HG03108 (cell line): Measurements from ENCODE around the gene DNAJC8.

Experiments used
- ATAC-seq: cut with Tn5 transposase; IDR thresholded peaks from one replicate; pipeline ENCODE4 v1.9.1; 2021; ENCODE audit warnings: moderate library complexity; ENCODE audit not compliant: unreplicated experiment

DNAJC8 gene

DNA sequence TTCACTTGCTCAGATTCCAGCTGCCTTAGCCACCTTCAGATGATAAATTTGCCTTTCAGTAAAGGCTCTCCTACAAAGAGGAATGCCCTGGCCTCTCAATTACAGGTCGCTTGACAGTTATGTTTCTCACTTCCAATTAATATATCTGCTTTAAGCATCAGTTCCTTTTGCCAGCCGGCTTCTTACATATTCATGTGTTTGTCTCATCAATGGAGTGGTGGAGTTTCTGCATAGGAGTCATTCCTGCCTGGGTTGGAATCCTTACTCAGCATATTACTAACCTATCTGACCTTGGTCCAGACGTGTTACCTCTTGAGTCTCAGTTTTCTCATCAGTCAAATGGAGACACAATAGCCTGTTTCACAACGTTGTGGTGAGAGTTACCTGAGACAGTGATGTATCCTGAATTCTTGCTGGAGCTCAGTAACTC, 17.1 kb upstream of the DNAJC8 start:
- ATAC-seq: no peak

DNA sequence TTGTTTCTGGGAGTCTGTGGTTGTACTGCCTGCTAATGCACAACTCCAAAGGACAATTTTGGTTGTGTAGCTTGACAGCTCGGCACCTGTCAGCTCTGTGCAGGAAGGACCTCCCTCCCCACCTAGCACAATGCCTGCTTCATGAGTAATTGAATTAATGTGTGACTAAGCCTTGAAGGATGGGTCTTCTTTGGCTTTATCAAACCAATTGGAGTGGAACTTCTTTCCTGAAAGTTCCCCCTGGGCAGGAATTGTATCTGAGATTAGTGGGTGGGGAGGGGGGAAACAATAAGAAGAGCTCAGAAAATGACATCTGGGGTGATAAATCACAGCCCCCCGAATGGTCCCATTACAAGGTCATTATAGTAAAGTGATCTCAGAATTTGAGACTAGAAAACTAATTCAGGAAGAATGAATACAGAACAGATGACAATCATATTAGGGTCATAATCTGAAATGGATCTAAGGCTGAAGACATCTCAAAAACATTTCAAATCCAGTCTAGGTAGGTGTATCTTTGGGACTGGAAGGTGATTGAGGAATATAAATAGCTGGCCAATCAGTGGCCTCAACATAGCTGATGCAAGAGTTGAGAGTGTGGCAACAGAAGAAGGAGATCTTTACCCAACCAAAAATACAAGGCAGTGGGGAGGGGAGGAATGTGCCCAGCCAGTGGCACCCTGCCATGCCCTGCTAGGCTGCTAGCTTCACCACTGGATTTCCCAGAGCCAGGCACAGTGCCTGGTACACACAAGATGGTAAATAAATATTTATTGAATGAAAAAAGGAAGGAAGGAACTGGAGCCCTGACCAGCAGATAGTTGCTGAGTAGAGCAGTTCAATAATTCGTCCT, 16.4 kb upstream of the DNAJC8 start:
- ATAC-seq: no peak

DNA sequence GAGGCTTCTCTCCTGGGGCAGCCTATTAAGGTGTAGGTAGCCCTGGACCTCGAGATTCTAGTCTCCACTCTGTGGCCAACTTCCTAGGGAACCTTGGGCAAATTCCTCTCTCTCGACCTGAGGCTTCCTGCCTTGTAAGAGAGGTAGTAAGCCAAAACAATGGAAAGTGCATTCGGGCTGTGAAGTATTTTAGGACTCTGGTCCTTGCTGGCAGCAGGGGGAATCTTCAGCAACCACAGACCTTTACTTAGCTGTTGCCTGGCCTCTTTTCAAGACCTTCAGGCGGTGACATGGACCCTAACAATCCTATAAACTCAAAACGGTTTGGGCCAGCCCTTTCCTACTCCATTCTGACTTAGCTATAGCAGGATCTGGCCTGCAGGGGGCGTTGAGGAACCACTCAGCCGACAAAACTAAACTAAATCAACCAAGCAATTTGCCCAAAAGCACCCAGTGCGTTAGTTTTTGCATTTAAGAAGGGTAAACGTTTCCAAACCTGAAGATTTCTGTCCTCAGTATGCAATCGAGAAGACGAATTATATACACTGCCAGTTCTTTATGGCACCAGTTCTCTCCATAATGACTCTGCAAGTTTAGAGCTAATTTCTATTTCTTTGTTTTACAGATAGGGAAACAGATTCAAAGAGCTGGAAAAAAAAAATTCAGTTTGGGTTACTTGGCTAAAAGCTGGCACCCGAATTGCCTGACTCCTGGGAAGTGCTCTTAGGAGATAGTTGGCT, 15.6 kb upstream of the DNAJC8 start:
- no peak for ATAC-seq

DNA sequence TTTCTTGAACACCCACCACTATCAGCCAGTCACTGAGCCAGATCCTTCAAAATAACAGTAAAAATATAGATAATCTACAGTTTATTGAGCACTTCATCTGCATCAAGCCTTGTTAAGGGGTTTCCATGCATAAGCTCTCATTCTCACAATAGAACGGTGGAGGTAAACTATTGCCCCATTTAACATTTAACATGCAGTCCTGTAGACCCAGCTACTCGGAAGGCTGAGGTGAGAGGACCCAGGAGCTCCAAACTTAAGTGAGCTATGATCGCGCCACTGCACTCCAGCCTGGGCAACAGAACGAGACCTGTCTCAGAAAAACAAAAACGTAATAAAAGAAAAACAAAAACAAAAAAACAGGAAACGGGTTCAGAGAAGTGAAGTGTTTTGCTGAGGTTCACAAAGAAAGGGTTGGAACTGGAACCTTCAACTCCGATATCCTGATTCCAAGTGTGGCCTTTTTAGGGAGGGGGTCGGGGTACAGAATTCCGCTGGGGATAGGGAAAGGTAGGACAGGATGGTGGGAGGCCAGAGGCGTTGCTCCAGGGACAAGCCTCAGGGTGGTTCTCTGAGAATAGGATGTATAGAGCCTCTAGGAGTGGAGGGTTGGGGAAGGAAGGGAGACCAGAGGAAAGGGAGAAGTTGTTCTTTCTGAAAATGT, 14.9 kb upstream of the DNAJC8 start:
- no peak for ATAC-seq

DNA sequence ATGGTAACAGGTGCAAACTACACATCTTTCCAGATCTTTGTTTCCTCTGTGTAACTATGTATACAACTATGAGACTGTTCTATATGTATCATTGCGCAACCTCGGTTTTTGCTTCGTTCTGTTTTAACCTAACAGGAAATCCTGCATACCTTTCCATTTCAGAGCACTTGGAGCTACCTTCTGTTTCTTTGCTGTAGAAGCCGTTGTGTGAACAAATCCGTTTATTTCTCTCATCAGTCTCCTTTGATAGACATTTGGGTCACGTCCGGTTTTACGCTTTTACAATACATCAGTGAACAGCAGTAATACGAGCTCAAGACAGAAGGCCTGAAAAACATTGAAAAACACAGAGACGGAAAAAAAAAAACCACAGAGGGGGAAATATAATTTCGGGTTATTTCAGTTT, 13.6 kb upstream of the DNAJC8 start:
- ATAC-seq: no peak

DNA sequence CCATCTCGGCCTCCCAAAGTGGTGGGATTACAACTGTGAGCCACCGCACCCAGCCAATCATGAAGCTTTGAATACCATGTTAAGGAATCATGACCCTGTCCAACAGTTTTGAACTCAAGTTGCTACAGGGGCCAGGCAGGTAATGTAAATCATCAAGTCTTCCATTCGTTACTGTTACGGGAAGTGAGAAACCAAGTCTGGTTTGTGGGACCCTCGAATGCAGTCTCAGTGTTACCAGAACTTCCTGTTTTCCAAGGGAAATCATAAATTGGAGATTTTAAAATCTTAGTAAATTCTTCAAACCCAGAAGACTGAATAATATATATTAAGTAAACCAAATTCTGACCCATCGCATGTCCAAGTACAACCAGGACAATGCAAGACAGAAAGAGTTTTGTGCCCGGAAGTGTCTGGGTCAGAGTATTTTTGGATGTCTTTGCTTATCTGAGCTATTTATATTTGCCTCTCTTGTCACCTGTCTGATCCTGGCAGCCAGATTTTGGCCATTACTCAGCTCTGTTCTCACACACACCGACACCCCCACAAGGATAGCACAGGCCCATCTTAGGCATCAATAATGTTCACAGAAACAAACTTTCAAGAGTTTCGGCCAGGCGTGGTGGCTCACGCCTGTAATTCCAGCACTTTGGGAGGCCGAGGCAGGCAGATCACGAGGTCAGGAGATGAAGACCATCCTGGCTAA, 11.9 kb upstream of the DNAJC8 start:
- ATAC-seq: no peak

DNA sequence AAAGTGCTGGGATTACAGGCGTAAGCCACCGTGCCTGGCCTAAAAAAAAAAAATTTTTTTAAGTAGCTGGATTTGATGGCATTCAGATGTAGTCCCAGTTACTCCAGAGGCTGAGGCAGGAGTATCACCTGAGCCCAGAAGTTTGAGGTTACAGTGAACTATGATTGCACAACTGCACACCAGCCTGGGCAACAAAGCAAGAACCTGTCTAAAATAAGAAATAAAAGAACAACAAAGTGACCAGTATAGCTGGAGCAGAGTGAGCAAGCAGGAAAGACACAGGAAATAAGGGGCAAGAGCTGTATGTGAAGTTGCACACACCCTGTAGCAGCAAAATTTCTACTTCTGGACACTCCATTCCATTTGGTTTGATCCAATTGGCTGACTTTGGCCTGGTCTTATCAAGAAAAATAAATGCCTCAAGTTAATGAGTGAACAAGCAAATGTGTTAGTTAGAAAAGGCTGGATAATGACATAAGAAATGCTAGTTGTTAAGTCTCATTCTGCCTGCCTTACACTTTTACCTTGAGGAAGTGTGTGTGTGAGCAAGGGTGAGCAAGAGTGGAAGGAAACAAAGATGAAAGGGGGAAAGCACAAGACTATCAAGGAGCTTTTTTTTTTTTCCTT, 11.0 kb upstream of the DNAJC8 start:
- ATAC-seq: no peak

DNA sequence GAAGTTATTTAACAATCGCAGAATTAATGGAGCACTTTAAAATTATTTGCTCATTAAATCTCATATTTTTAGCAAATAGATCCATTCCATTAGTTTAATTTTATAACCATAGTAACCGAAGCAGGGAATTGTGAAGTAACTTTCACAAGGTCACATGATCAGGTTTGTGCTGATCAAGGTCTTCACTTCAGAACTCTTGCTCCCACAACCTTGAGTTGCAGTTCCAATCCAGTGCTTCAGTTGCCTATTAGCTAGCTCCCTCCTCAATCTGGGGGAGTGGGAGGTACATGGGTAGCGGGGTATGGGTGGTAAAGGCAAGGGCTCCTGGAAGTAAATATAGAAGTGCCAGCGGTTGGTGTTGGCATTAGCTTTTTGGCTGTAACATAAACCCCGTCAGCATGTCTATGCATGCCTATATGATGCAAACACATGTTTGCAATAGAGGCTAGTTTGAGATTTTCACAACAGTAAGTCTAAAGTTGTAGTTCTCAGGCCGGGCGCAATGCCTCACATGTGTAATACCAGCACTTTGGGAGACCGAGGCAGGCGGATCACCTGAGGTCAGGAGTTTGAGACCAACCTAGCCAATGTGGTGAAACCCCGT, 8.9 kb upstream of the DNAJC8 start:
- no peak for ATAC-seq

DNA sequence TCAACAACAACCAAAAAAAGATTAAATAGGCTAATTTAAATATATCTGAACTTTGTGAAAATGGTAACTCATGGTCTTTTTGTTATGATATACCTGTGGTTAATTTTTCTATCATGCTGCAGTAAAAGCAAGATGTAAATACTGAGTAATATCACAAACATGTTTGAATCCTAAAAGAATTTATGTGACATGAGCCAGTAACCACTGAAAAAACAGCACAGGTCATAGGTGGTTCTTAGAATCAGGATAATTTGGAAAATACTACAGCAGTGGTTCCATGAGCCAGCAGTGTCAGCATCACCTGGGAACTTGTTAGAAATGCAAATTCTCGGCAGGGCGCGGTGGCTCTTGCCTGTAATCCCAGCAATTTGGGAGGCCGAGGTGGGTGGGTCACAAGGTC, 7.2 kb upstream of the DNAJC8 start:
- no peak for ATAC-seq

DNA sequence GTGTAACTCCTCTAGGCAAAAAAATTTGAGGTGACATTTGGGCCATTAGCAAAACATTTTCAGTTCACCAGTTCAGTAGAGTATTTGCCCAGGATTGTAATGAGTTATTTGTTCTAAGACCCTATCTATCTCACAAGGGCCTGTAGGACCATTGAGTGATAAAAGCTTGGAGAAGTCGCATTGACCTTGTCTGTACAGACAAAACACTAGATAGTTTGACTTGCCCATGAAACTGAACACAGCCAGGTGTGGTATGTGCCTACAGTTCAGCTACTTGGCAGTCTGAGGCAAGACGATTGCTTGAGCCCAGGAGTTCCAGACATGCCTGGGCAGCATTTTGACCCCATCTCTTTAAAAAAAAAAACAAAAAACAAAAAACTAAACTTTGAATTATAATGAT, 6.2 kb upstream of the DNAJC8 start:
- ATAC-seq: no peak

DNA sequence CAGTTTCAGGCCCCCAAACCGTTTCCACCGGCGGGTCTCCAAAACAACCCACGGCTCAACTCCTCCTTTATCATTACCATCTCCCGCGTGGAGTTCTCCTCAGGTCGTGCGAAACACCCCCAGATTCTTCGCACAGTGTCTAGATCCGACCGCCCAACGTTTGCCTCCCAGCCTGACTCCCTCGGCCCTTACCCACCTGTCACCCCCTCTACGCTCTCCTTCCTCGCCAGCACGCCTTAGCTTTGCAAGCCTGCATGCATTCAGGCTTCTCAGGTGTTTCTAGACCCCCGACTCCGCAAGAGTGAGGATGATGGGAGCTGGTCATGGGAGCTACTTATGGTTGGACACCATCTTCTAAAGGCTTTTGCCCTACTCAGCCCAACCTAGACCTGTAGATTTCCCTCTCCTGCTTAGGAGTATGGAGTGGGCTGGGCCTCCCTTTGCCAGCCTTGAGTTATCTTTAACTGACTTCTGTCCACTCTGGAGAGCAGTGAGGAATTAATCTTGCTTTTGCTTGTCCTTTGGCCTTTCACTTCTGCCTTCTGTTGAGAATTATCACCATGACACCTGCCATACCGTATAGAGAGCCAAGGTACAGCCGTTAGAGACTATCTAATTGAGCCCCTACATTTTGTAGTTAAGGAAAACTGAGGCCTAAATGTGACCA, 4.0 kb upstream of the DNAJC8 start:
- ATAC-seq: no peak

DNA sequence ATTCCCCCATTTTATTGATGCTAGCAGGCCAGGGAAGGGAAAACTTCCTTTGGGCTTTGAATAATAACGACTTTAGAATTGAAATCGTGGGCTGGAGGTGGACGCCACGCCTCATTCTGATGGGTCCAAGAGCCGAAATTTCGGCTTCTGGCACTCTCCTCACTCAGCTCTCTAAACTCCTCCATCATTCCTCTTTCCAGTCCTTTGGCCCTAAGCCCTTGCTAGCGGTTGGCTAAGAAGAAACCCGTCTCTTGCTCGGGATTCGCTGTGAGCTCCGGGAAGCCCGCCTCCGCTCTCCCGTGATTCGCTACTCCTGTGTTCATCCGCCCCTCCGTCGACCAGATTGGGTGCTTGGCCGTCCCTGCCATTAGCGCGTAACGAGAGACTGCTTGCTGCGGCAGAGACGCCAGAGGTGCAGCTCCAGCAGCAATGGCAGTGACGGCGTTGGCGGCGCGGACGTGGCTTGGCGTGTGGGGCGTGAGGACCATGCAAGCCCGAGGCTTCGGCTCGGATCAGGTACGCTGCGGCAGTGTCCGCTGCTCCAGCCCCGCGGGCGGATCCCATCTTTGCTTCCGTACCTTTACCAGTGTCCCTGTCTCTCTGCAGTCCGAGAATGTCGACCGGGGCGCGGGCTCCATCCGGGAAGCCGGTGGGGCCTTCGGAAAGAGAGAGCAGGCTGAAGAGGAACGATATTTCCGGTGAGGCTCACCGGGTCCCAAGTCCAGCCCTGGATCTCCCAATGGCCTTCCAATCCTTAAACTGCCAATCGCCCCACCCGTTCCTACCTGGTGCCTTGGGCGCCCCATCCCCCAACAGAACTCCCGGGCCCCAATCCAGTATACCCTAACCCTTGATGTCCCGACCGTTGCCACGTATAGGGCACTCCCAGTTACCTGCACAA, 3.2 kb upstream of the DNAJC8 start, which contains the start of gene ATP5IF1:
TSS of gene ATP5IF1 (plus strand) at position 370 of the 901 bp plus-strand sequence. CDS start at position 430, 60 bp downstream.
- ATAC-seq: peak; percentile 76

DNA sequence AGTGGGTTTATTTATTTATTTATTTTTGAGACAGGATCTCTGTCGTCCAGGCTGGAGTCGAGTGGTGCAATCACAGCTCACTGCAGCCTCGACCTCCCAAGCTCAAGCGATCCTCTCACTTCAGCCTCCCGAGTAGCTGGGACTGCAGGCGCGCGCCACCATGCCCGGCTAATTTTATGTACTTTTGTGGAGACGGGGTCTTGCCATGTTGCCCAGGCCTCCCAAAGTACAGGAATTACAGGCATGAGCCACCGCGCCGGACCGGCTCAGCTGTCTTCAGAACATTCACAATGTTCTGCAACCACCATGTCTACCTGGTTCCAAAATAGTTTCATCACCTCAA, 406 bp upstream of the DNAJC8 start:
- ATAC-seq: no peak

DNA sequence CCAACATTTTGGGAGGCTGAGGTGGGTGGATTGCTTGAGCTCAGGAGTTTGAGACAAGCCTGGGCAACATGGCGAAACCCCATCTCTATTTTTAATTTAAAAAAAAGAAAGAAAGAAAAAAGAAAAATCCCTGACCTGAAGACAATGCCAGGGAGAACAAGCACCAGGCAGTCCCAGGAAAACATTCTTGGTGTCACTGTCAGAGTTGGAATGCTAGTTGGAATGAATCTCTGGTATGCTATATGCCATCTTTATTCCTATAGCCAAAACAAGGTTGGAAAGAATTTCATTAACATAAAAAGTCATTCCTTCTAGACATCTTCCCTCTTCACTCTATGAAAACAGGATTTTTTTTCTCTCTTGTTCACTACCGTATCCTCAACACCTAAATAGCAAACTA, 2.8 kb downstream of the DNAJC8 start:
- no peak for ATAC-seq

DNA sequence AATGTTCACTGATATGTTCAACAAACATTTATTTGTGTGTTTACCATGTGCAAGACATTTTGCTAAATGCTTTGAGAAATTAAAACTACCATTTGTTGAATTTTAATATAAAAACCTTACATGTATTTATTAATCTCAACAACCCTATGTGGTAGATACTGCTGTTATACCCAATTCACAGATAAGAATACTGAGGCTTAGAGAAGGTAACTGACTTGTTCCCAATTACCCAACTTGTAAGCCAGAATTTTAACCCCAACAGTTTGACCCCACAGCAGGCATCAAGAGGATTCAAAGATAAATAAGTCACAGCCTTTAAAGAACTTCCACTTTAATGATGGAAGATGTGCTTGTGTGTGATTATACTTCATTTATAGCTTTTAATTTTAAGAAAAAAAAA, 3.7 kb downstream of the DNAJC8 start:
- ATAC-seq: no peak

DNA sequence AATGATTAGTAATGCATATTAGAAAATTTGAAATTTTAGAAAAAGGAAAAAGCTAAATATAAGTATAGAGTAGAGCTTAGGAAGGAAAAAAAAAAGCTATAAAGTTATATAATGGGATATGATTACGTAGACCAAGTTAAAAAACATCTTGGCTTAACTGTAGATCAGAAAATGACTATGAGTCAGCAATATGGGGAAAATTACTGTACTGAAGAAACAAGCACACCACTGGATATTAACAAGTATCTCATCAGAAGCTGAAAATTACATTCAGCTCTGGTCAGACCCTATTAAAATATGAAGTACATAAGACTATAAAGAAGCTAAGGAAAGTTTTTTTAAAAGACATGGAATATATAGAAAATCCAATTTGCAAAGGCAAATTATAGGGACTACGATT, 19.5 kb downstream of the DNAJC8 start:
- no peak for ATAC-seq

DNA sequence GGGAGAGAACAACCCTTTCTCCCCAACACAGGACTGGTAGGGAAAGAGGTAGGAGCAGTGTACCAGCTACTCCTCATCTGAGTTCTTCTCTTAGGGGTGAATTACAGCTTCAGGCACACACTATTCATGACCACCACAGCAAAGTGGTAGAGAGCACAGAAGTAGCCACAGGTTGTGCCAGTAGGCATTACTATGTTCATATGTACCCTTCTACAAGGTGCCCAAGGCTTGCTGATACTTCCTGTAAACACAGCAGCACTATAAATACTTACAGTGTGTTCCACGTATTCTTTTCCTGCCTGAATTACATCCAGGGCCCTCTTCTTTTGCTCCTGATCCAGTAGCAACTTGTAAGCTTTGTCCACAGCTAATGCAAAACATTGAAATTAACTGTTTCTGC, 23.1 kb downstream of the DNAJC8 start:
- ATAC-seq: no peak

DNA sequence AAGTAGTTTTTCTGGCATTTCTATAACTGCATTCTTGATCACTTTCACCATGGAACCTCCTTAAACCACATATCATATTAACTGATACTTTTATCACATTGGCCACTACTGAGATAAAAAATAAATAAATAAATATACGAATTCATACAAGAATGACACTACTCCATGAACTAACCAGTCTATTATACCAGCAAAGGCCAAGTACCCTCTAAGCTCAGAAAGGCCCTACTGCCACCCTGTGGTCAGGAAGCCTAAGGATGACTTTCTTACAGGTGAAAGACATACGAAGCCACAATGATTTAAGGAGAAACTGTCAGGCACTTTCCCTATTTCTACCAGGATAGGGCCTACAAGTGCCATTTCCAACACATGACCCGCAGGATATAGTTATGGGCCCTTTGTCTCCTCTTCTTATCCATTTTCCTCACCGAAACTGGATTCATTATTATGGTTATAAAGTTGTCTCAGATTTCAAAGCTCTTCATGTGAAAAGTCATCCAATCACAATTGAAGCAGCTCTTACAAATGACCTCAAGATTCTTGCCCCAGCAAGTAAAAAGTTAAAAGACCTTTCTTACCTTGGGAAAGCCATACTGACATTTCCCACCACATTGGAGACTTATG, 23.9 kb downstream of the DNAJC8 start:
- ATAC-seq: no peak
